ENCODE measurements around the gene EIPR1.

- TF ChIP-seq CTCF (conservative IDR thresholded peaks at IDR 0.05; ENCODE audit: low read depth, low read length), result no peak
- TF ChIP-seq POLR2A (IDR thresholded peaks at IDR 0.05; ENCODE audit: low read depth, low read length), result no peak
- TF ChIP-seq MAFK (IDR thresholded peaks at IDR 0.05; ENCODE audit: low read depth, low read length), result no peak
- no peak for TF ChIP-seq FOS (IDR thresholded peaks at IDR 0.05; ENCODE audit: low read depth, low read length)
- TF ChIP-seq USF2 (IDR thresholded peaks at IDR 0.05; ENCODE audit: low read depth, low read length), result no peak
- TF ChIP-seq RFX5 (IDR thresholded peaks at IDR 0.05; ENCODE audit: low read depth, low read length), result no peak
- TF ChIP-seq BHLHE40 (IDR thresholded peaks at IDR 0.05; ENCODE audit: low read depth, low read length), result no peak
- TF ChIP-seq RAD21 (IDR thresholded peaks at IDR 0.05; ENCODE audit: low read length), result no peak
- TF ChIP-seq NFE2L2 (IDR thresholded peaks at IDR 0.05; ENCODE audit: low read depth, low read length), result no peak
- no peak for TF ChIP-seq CEBPB (IDR thresholded peaks at IDR 0.05; ENCODE audit: low read depth, low read length)
- no peak for TF ChIP-seq SMC3 (IDR thresholded peaks at IDR 0.05; ENCODE audit: low read depth, low read length)
- no peak for TF ChIP-seq MAZ (IDR thresholded peaks at IDR 0.05; ENCODE audit: borderline replicate concordance, low read depth, low read length)
- no peak for TF ChIP-seq ELK1 (IDR thresholded peaks at IDR 0.05; ENCODE audit: borderline replicate concordance, low read depth, low read length)
- TF ChIP-seq RCOR1 (IDR thresholded peaks at IDR 0.05; ENCODE audit: insufficient replicate concordance, low read length), result no peak
These were observed 28.3 kb upstream of the EIPR1 start for GRCh38 chr2:3405876-3406275.

All from IMR-90 (cell line).